Right renal pelvis (tissue), 4 donors: ENCODE data around the gene PAX9. TPM values are rescaled to one million over a fixed set of nuclear protein-coding genes. Genes with fewer than 3 reads are reported as not detected.

Experiments
- DNase-seq, 4 donors: peaks; one replicate each; pipeline ENCODE4 v3.0.0-alpha.2; 2013; ENCODE audit warnings: low read depth in 4 of 4, low spot score in 3 of 4, missing footprints in 1 of 4
- polyA plus RNA-seq, 4 donors: library from polyadenylated mRNA; unstranded; fragments of 120-200 nt; gene quantifications; one replicate each; pipeline ENCODE4 v1.2.1, GENCODE V29; 2013; ENCODE audit not compliant: insufficient read length in 4 of 4

Gene PAX9
- polyA plus RNA-seq, result under 1 TPM; 0.24 to 0.47 (median 0.40) TPM

- peak in 3 of 4 donors; percentile 63 to 78 (median 76) for DNase-seq
Measured at GRCh38 chr14:36661506-36662257, at the start of gene PAX9. TSS of gene PAX9 (plus strand) at chr14:36661860. CDS start at chr14:36662090, 230 bp downstream.

DNA sequence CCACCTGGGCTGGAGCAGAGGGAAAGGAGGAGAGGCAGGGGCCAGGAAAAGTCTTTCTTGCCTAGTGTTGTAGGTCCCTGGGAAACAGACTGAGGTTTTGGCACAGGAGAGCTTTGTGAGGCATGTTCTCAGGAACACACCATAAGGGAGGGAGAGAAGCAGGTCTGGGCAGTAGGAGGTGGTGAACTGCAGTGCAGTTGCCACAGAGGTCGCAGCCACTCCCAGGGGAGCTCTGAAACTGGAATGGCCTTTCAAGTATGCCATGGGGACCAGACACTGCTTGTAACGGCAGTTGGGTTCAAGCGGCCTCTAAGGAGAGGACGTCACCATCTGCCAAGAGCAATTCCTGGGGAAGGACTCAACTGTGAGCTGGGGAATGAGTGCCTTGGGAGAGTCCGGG lies 43.8 kb upstream of the PAX9 start:
- DNase-seq, result no peak

DNA sequence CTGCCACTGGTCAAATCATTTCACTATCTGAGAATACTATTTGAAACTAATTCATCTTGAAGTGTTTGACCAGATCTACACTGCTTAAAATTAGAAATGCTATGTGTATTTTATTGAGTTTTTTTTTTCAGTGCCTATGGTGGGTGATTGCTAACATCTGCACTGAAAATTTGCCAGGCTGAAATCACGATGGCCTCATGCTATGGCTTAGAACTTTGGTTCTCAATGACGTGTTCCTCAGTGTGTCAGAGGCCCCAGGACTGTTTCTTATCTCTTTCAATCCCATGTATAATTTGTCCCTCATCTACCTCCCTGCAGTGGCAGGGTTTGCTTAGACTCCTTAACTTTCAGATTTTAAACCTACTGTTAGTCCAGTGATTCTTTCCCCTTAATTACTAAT lies 43.0 kb upstream of the PAX9 start:
- no peak for DNase-seq

- DNase-seq, result no peak
Measured at GRCh38 chr14:36619131-36619530, 42.5 kb upstream of the PAX9 start.

DNA sequence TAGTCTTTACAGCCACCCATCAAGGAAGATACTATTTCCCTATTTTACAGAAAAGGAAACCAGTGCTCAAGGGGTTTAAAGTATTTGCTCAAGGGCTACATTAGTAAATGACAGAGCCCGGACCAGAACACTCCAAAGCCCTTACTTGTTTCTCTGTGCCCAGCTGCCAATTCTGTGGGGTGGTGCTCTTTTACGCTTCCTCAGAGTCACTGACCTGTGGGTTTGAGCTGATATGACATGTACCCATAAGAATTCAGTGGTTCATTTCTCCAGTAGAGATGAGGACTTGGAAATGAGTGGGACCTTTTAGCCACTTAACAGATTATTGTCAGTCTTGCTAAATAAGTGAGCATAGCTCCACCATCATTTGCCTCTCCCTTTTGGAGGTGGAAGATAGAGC lies 41.8 kb upstream of the PAX9 start:
- DNase-seq, result no peak

- no peak for DNase-seq
Measured at GRCh38 chr14:36625014-36625413, 36.6 kb upstream of the PAX9 start.

DNA sequence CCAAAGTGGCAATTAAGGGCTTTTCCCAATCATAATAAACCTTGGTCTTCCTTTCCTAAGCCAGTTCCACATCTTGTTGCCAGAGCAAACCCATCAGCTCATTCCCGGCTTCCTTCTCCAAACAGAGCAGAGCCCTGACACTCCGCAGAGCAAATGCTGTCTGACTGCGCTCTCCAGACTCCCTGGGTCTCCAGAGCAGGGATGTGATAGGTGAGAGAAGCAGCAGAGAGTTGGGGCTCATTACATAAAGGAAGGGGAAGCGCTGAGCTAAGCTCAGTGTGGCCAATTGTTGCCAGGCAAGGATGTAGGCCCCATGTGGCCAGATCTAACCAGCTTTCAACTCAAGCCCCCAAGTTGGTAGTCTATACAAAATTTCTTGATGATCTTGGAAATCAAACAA lies 36.2 kb upstream of the PAX9 start:
- DNase-seq, result no peak

DNA sequence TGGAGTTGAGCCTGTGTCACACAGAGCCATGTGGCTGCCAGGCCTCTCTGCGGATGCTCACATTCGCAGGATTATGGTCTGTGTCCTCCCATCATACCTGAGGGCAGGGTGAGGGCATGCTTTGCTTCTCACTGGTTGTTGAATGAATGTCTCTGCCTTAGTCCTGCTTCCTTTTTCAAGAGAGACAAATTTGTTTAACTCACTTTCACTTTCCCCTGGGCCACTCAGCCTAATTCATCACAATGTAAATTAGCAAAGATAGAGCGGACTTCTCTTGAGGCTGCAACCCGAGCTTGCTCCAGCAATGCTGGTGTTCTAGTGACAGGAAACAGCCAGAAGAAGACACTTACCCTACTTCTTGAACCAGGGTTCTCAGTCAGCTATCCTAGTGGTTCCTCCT lies 35.5 kb upstream of the PAX9 start:
- no peak for DNase-seq

- DNase-seq, result no peak
Measured at GRCh38 chr14:36627981-36628380, 33.7 kb upstream of the PAX9 start.

- DNase-seq, result no peak
Measured at GRCh38 chr14:36633580-36633979, 28.1 kb upstream of the PAX9 start.

- no peak for DNase-seq
Measured at GRCh38 chr14:36646664-36647416, 14.8 kb upstream of the PAX9 start.

DNA sequence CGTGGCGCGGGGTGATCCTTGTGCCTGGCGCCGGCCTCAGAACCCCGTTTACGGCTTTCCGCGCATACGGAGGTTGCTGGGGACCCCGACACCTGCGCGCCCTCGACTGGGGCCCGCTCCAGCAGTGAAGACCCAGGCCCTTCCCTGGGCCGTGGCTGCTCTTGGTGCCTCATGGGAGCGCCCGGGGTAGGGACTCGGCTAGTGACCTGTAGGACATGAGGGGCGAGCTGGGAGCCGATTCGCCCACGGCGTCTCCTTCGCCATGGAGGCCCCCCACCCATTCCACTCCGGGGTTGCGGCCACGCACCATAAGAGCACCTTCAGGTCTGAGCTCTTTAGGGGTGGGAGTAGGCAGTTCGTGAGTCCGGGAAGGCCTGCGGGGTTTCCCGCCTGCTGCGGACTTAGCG lies 14.2 kb upstream of the PAX9 start:
- no peak for DNase-seq

DNA sequence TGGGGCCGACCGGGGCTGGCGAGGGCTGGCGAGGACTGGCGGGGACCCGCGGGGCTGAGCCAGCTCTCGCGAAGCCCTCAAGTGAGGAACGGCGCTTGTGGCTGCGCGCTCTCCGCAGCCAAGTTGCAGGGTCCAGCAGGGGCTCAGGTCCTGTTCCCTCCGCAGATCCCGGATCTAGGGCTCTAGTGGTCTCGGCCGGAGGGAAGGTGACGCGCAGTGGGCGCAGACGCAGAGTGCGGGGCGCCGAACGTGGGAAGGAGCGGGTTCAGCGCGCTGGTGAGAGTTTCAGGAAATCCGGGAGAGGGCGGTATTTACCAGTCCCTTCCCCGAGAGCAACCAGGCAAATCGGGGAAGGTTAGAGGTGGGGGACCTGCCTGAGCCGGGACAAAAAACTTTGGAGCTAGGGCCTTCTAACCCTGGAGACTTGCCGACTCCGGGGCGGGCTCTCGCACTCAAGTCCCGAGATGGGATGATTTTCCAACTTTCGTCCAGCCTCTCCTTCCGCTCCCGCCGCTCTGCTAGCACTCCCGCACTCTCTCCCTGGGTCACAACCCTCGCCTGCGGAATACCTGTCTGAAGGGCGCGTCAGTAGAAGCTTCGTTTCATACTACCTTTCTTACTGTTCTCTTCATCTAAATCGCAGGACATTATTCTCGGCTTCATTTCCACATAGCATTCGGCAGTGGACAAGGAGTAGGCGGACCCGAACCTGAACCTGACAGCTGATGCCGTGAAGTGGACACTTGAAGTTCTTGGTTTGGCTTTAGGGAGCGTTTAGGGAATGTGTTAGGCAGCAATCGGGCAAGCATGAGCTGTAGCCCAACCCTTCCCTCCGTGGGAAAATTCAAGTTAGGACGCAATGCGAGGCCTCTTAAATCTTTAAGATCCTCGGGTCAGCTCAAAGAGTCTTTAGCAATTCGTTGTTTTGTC lies 13.6 kb upstream of the PAX9 start:
- DNase-seq, result no peak

- DNase-seq, result no peak
Measured at GRCh38 chr14:36649872-36650650, 11.6 kb upstream of the PAX9 start.

DNA sequence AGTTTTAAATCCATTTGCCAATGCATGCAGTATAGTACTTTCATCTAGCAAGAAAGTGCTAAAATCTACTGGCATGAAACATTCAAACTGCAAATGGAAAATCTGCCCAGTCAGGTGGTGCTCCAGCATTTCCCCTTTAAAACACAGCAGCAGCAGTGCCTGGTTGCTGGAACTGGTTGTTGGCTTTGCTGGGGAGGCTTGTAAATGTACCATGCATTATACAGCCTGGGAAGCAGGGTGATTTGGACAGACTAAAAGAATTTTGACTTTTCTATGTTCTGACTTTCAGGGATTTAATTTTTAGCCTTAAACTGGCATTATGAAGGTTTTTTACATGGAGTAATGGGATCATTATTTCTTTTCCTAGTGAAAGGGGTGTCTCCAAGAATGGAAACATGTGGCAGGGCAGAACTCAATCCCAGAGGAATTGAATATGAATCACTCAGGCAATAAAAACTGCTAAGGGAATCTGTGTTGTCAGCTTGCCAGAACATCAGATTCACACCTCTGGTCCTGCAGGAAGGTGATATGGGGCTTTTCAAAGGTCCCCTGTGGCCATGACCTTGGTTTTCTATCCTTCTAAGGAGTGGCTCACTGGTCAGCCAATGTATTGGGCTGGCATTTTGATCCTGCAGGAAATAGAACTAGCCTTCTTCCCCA lies 9.0 kb upstream of the PAX9 start:
- DNase-seq, result no peak

- DNase-seq, result no peak
Measured at GRCh38 chr14:36653413-36653812, 8.2 kb upstream of the PAX9 start.

GRCh38 chr14:36653962-36654793 lies 7.5 kb upstream of the PAX9 start:
- DNase-seq, result no peak

DNA sequence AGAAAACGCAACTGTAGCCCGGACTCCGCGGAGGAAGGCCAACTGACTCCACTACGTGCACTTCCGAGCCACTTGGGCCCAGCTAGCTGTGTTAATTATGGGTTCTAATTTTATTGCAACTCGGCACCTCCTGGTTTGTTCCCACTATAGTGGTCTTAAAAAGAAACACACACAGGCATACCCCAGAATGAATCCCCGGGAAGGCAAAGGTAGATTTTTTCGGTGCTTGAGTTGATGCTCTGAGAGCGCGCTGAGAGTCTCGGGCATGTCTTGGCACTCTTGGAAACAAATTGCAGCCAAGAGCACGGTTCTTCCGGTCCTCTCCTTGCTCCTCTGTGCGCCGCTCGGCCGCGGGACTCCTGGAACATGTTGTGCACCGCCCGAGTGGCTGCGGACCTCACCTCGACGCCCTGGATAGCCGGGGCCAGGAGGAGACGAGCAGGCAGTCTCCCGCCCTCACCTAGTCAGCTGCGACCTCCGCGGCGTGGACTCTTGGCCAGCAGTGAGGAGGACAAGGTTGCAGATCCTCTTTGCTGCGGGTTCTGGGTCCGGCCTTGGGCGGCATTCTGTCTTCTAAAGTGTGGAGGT lies 6.8 kb upstream of the PAX9 start:
- DNase-seq, result no peak
